Erythroblast (primary cell): ENCODE measurements around the gene MACROH2A2.

ENCODE experiments used
- GATA1 ChIP-seq: IDR thresholded peaks from 2 replicates; pipeline ENCODE4 v1.6.1; 2011; ENCODE audit warnings: low read depth, mild to moderate bottlenecking, control low read depth, low read length, moderate library complexity
- POLR2A ChIP-seq: IDR thresholded peaks from 2 replicates; pipeline ENCODE4 v1.6.1; 2011; ENCODE audit warnings: mild to moderate bottlenecking, low read length

DNA sequence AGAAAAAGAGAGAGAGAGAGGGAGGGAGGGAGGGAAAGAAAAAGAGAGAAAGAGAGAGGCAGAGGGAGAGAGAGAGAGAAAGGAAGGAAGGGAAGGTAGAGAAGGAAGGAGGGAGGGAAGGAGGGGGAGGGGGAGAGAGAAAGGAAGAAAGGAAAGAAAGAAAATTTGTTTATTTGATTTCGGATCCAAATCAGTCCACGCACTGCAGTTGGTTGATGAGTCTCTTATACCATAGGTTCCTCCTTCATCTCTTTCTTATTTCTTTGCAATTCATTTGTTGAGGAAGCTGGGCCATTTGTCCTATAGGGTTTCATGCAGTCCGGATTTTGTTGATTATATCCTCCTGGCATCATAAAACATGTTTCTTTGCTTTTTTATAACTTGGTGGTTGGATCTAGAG lies 45.6 kb downstream of the MACROH2A2 start:
- TF ChIP-seq POLR2A (no peak), GATA1 (no peak)
